Activated CD4-positive, alpha-beta T cell treated with anti-CD3 and anti-CD28 coated beads for 1 hour (primary cell): ENCODE results near the gene PARM1.
"Not testable (repeated sequence)": the region's sequence is repeated elsewhere in the genome, so short reads cannot be mapped to it uniquely, and the experiment has no call there.

Experiments
- DNase-seq: peaks from one replicate; pipeline ENCODE4 v3.0.0-alpha.2; 2020

The PARM1 gene

GRCh38 chr4:74994436-74994835 lies 61.5 kb downstream of the PARM1 start:
- not testable (repeated sequence) for DNase-seq

GRCh38 chr4:74996996-74997395 lies 64.1 kb downstream of the PARM1 start:
- no peak for DNase-seq

GRCh38 chr4:74997948-74998729 lies 65.2 kb downstream of the PARM1 start:
- DNase-seq, result no peak

GRCh38 chr4:74999714-75000309 lies 66.9 kb downstream of the PARM1 start:
- no peak for DNase-seq

GRCh38 chr4:75001871-75002270 lies 69.0 kb downstream of the PARM1 start:
- DNase-seq, result no peak

- DNase-seq, result no peak
Measured at GRCh38 chr4:75002381-75002780, 69.5 kb downstream of the PARM1 start.

GRCh38 chr4:75003979-75004378 lies 71.1 kb downstream of the PARM1 start:
- DNase-seq, result no peak

- DNase-seq, result no peak
Measured at GRCh38 chr4:75004755-75005668, 72.1 kb downstream of the PARM1 start.

GRCh38 chr4:75005727-75006126 lies 72.8 kb downstream of the PARM1 start:
- no peak for DNase-seq

GRCh38 chr4:75007891-75008290 lies 75.0 kb downstream of the PARM1 start:
- DNase-seq, result no peak

- no peak for DNase-seq
Measured at GRCh38 chr4:75009138-75009537, 76.2 kb downstream of the PARM1 start.

GRCh38 chr4:75011131-75011795 lies 78.3 kb downstream of the PARM1 start:
- DNase-seq, result no peak

- no peak for DNase-seq
Measured at GRCh38 chr4:75015627-75016026, 82.7 kb downstream of the PARM1 start.

GRCh38 chr4:75016472-75016871 lies 83.6 kb downstream of the PARM1 start:
- no peak for DNase-seq

- DNase-seq, result no peak
Measured at GRCh38 chr4:75018811-75019479, 86.0 kb downstream of the PARM1 start.

- DNase-seq, result no peak
Measured at GRCh38 chr4:75025431-75025830, 92.5 kb downstream of the PARM1 start.

- DNase-seq, result no peak
Measured at GRCh38 chr4:75028196-75028854, 95.4 kb downstream of the PARM1 start.

GRCh38 chr4:75030028-75030427 lies 97.1 kb downstream of the PARM1 start:
- no peak for DNase-seq

- no peak for DNase-seq
Measured at GRCh38 chr4:75030649-75031235, 97.8 kb downstream of the PARM1 start.

GRCh38 chr4:75031775-75032174 lies 98.9 kb downstream of the PARM1 start:
- DNase-seq, result no peak

GRCh38 chr4:75034523-75034922 lies 101.6 kb downstream of the PARM1 start:
- DNase-seq, result no peak
